Subcutaneous abdominal adipose tissue (tissue), 5 donors: ENCODE measurements around the gene NPTX1.
"Not testable (repeated sequence)": the region's sequence is repeated elsewhere in the genome, so short reads cannot be mapped to it uniquely, and the experiment has no call there.

Experiments
- H3K27ac ChIP-seq: one replicate; pipeline ENCODE4 v1.7.0; 2013; ENCODE audit warnings: low read depth, mild to moderate bottlenecking, inconsistent platforms, low read length, moderate library complexity
- H3K27me3 ChIP-seq, 5 donors: one replicate each; pipeline ENCODE4 v1.7.0; 2013; ENCODE audit warnings: low read length in 5 of 5, inconsistent platforms in 1 of 5; ENCODE audit not compliant: control insufficient read depth in 5 of 5, insufficient read depth in 4 of 5
- H3K36me3 ChIP-seq, 5 donors: one replicate each; pipeline ENCODE4 v1.7.0; 2013; ENCODE audit warnings: low read length in 5 of 5; ENCODE audit not compliant: control insufficient read depth in 5 of 5, insufficient read depth in 5 of 5
- H3K4me1 ChIP-seq, 5 donors: one replicate each; pipeline ENCODE4 v1.7.0; 2013; ENCODE audit warnings: low read length in 5 of 5, mild to moderate bottlenecking in 3 of 5, moderate library complexity in 1 of 5; ENCODE audit not compliant: control insufficient read depth in 5 of 5, insufficient read depth in 5 of 5
- H3K4me3 ChIP-seq, 5 donors: one replicate each; pipeline ENCODE4 v1.7.0; 2013; ENCODE audit warnings: low read length in 5 of 5, low read depth in 1 of 5
- H3K9ac ChIP-seq, 5 donors: one replicate each; pipeline ENCODE4 v1.7.0; 2013; ENCODE audit warnings: low read length in 5 of 5, mild to moderate bottlenecking in 4 of 5, moderate library complexity in 3 of 5
- H3K9me3 ChIP-seq, 5 donors: one replicate each; pipeline ENCODE4 v1.7.0; 2013; ENCODE audit warnings: low read length in 5 of 5; ENCODE audit not compliant: control insufficient read depth in 5 of 5
- donor health status: healthy.
- donor health status: healthy.
- donor health status: healthy.
- donor health status: healthy.
- donor health status: healthy.

NPTX1 gene

DNA sequence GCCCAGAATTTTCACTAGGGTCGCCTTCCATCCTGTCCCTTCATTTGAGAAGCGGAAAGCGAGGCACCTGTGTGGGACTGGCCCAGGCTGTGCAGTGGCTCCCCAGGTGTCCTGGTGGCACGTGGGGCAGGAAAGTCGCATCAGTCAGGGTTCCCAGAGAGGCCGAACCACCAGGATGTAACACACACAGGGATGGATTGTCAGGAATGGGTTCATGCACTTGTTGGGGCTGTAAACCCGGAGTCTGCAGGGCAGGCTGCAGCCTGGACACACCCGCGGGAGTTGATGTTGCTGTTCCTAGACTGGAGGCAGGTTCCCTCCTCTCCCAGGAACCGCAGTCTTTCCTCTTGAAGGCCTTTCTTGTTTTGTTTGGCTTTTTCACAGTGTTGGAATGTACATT lies 37.5 kb upstream of the NPTX1 start:
- H3K36me3 ChIP-seq: no peaks in the 10 kb centered on the region
- peaks cover 9 to 32% (median 21%) of the 10 kb centered on the region in 5 donors for H3K27me3 ChIP-seq
- peaks cover 0 to under 1% (median 0%) of the 10 kb centered on the region in 5 donors for H3K4me1 ChIP-seq
- no peak overlapping the region for H3K9ac ChIP-seq
- no peak overlapping the region for H3K4me3 ChIP-seq
- H3K27ac ChIP-seq: no peak overlapping the region
- H3K9me3 ChIP-seq: no peaks in the 10 kb centered on the region

- Histone ChIP-seq H3K4me3 (no peak overlapping the region), H3K9ac (no peak overlapping the region), H3K27ac (no peak overlapping the region), H3K27me3 (peaks cover 9 to 32% (median 23%) of the 10 kb centered on the region in 5 donors), H3K36me3 (no peaks in the 10 kb centered on the region), H3K9me3 (no peaks in the 10 kb centered on the region), H3K4me1 (no peaks in the 10 kb centered on the region)
These were observed 36.8 kb upstream of the NPTX1 start for GRCh38 chr17:80513201-80513600.

- Histone ChIP-seq H3K27ac (no peak overlapping the region), H3K36me3 (no peaks in the 10 kb centered on the region), H3K9ac (no peak overlapping the region), H3K4me1 (no peaks in the 10 kb centered on the region), H3K9me3 (no peaks in the 10 kb centered on the region), H3K27me3 (peaks cover 9 to 32% (median 23%) of the 10 kb centered on the region in 5 donors), H3K4me3 (no peak overlapping the region)
These were observed 35.8 kb upstream of the NPTX1 start for GRCh38 chr17:80512233-80512632.

- Histone ChIP-seq H3K27ac (no peak overlapping the region), H3K27me3 (peaks cover 9 to 31% (median 23%) of the 10 kb centered on the region in 5 donors), H3K4me3 (no peak overlapping the region), H3K36me3 (no peaks in the 10 kb centered on the region), H3K9ac (no peak overlapping the region), H3K4me1 (no peaks in the 10 kb centered on the region), H3K9me3 (no peaks in the 10 kb centered on the region)
These were observed 35.1 kb upstream of the NPTX1 start for GRCh38 chr17:80511222-80512180.

- H3K36me3 ChIP-seq: no peaks in the 10 kb centered on the region
- no peaks in the 10 kb centered on the region for H3K9me3 ChIP-seq
- H3K9ac ChIP-seq: no peak overlapping the region
- no peak overlapping the region for H3K27ac ChIP-seq
- no peak overlapping the region for H3K4me3 ChIP-seq
- H3K4me1 ChIP-seq: no peaks in the 10 kb centered on the region
- peaks cover 9 to 31% (median 26%) of the 10 kb centered on the region in 5 donors for H3K27me3 ChIP-seq
These were observed 34.4 kb upstream of the NPTX1 start for GRCh38 chr17:80510772-80511171.

DNA sequence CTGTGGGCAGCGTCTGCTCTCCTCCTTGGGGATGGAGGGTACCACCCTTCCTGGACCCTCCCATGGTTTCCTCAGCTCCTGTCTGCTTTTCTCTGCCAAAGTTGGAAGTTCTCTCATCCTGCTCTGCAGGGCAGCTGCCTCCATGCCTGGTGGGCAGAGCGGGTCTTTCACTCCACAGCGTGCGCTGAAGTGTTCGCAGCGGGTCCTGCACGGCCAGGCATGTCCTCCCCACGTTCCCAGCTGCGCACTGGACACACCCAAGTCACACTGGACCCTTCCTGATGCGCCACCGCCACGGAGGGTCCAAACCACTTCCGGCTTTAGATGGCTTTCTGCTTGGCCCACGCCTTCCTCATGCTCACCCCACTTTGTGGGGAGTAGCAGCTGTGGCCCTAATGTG lies 33.7 kb upstream of the NPTX1 start:
- Histone ChIP-seq H3K4me1 (no peaks in the 10 kb centered on the region), H3K4me3 (no peak overlapping the region), H3K27me3 (peaks cover 9 to 31% (median 26%) of the 10 kb centered on the region in 5 donors), H3K9ac (no peak overlapping the region), H3K9me3 (no peaks in the 10 kb centered on the region), H3K27ac (no peak overlapping the region), H3K36me3 (no peaks in the 10 kb centered on the region)

DNA sequence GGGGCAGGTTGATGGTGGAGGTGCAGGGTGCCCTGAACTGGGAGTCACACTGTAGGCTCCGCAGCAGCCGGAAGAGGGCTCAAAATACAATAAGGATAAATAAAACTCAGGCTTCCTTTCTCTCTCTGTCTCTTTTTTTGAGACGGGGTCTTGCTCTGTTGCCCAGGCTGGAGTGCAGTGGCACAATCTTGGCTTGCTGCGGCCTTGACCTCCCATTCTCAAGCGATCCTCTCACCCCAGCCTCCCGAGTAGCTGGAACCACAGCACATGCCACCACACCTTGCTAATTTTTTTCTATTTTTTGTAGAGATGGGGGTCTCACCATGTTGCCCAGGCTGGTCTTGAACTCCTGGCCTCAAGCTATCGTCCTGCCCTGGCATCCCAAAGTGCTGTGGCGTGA lies 32.9 kb upstream of the NPTX1 start:
- Histone ChIP-seq H3K9me3 (no peaks in the 10 kb centered on the region), H3K4me1 (no peaks in the 10 kb centered on the region), H3K27me3 (peaks cover 9 to 32% (median 26%) of the 10 kb centered on the region in 5 donors), H3K36me3 (no peaks in the 10 kb centered on the region), H3K4me3 (no peak overlapping the region), H3K9ac (no peak overlapping the region), H3K27ac (no peak overlapping the region)

DNA sequence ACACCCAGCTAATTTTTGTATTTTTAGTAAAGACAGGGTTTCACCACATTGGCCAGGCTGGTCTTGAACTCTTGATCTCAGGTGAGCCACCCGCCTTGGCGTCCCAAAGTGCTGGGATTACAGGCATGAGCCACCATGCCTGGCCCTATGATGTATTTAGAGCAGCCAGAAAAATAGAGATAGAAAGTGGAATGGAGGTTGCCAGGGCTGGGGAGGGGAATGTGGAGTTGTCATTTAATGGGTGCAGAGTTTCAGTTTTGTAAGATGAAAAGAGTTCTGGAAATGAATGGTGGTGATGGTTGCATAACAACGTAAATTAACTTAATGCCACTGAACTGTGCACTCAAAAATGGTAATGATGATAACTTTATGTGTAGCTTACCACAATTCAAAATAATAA lies 31.6 kb upstream of the NPTX1 start:
- H3K9ac ChIP-seq: no peak overlapping the region

DNA sequence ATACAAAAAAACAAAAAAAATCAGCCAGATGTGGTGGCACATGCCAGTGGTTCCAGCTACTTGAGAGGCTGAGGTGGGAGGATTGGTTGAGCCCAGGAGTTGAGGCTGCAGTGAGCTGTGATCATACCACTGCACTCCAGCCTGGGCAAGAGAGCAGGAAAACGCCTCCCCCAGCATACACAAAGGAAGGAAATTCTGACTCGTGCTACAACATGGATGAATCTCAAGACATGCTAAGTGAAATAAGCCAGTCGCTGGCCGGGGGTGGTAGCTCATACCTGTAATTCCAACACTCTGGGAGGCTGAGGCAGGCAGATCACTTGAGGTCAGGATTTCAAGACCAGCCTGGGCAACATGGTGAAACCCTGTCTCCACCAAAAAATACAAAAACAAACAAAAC lies 30.8 kb upstream of the NPTX1 start:
- H3K9me3 ChIP-seq, H3K4me3 ChIP-seq, H3K36me3 ChIP-seq, H3K4me1 ChIP-seq, H3K9ac ChIP-seq, H3K27ac ChIP-seq: not testable (repeated sequence)
- peaks cover 11 to 34% (median 29%) of the 10 kb centered on the region in 5 donors for H3K27me3 ChIP-seq

More for the DNA sequence above, 31.6 kb upstream of the NPTX1 start:
- no peaks in the 10 kb centered on the region for H3K4me1 ChIP-seq
- no peaks in the 10 kb centered on the region for H3K9me3 ChIP-seq
- no peak overlapping the region for H3K4me3 ChIP-seq
- H3K27me3 ChIP-seq: peaks cover 9 to 30% (median 27%) of the 10 kb centered on the region in 5 donors
- no peak overlapping the region for H3K27ac ChIP-seq
- no peaks in the 10 kb centered on the region for H3K36me3 ChIP-seq

- no peaks in the 10 kb centered on the region for H3K9me3 ChIP-seq
- peaks cover 14 to 35% (median 17%) of the 10 kb centered on the region in 5 donors for H3K27me3 ChIP-seq
- no peak overlapping the region for H3K4me3 ChIP-seq
- no peak overlapping the region for H3K27ac ChIP-seq
- H3K36me3 ChIP-seq: no peaks in the 10 kb centered on the region
- no peaks in the 10 kb centered on the region for H3K4me1 ChIP-seq
- peak overlapping the region in 1 of 5 donors; percentile 25 for H3K9ac ChIP-seq
These were observed 28.4 kb upstream of the NPTX1 start for GRCh38 chr17:80504686-80505413.
